ENCODE data around the gene GZMA.
"Not testable (repeated sequence)": the region's sequence is repeated elsewhere in the genome, so short reads cannot be mapped to it uniquely, and the experiment has no call there.

The GZMA gene

DNA sequence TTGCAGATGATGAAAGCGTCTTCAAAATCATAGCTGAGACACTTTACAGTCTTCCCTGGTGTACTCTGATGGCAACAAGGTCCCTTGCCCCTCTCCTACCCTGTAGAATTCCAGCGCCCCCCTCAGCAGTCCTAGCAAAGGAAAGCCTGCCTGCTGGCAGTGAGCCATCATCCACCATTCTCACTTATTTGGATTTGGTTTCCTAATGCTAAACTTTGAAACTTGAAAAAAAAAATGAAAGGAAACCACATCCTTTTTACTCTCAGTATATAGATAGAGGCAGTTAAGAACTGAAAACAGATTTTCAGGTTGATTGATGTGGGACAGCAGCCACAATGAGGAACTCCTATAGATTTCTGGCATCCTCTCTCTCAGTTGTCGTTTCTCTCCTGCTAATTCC lies at the start of gene GZMA:
TSS of gene GZMA (plus strand) at position 299 of the 400 bp plus-strand sequence. CDS start at position 336, 37 bp downstream.
- no peak for DNase-seq (ENCODE audit: low read depth, low spot score)

DNA sequence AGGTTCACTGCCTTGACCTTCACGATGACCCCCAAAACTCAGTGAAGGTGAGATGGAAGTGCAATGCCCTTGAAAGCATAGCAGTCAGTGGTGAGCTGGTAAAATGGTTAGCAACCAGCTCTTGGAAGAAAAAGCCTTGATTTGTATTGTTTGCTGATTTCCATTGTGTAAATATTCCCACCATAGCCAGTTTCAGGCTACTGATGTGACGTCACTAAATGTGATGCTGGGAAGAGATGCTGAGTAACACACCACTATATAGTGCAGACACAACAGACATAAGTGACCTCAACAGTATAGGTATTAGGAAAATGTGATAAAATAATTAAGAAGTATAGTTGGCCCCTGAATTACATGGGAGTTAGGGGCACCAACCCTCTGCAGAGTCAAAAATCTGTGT lies 47.3 kb upstream of the GZMA start:
- DNase-seq (ENCODE audit: low read depth, low spot score) = no peak

DNA sequence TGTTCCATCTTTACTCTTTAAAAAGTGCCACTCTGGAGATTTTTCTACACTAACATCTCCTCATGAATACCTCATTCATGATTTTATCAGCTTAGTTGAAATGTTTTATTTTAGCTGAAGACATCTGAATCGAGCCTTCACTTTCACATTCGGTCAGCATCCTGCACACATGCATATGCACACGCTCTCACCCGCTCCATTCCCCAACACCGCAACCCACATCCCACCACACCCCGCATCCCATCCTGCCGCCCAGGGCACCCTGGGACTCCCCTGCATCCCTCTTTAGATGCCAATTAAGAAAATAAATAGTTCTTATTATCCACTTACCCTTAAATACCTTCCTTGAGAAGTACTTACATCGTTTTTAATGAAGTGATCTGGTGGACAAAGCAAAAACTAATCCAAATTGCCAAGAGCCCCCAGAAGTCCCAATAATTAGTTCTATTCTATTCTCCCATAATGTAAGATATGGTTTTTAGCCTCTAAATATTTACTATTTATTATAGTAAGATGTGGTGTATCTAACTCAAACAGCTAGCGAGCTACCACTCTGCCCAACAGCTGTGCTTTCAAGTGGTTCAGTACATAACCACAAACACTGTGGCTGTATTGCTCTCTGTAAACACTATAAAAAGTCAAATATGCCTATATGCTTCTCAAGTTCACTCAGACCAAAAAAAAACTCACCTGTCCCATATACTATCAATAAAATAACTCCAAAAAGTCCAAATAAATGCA lies 40.2 kb upstream of the GZMA start:
- no peak for DNase-seq (ENCODE audit: low read depth, low spot score)

DNA sequence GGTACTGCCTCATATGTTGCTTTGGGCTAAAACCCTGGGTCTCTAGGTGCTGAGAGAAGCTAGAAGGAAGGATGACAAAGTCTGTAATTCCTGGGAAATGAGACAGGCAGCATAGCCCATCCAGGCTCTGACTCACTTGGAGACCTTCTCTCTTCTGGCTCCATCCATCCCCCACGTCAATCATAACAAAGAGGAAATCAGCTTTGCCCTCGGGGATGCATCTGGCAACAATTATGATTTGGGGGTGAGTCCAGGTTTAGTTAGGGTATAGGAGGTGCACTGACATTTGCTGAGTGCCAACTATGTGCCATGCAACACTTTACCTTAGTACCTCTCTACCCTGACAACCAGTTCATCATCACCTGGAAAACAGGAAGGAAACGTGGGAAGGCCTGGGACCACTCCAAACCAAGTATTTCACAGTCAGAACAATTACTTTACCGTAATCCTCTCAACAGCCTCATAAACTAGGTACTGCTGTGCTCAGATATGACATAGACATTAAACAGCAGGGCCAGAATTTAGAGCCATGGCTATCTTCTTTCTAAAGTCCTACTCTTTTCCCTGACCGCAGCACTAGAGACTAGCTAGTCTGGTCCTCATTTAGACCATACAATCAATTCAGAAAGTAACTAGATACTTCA lies 39.1 kb upstream of the GZMA start:
- peak; percentile 4 for DNase-seq (ENCODE audit: low read depth, low spot score)

DNA sequence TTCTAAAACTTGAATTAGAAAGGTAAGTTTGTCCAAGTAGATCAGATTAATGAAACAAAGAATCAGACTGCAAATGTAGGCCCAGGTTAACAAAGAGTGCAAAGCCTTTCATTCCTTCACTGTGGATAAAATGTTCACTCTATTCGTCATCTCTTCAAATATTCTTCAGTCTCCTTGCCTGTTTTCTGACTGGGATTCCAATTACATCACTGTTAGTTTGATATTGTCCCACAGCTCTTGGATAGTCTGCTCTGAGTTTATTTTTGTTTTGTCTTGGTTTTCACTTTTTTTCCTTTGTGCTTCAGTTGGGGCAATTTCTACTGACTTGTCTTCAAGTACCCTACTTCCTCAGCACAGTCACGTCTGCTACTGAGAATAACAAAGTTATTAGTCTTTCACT lies 38.5 kb upstream of the GZMA start:
- peak; percentile 11 for DNase-seq (ENCODE audit: low read depth, low spot score)

DNA sequence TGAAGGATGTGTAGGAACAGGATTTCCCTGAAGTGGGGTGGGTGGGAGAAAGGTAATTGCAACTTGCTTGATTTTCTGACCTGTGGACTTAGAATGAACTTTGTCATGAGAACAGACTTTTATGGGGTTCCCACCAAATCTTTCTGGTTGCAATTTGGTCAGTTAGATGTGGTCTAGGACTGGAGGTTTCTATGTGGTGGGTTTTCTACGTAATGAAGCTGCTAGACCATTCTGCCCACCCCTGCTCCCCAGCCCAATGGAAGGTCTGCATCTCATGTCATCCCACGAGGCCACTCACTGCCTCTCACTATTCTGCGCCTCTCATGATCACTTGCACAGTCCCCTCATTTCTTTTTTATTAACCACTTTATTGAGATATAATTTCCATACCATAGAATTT lies 37.9 kb upstream of the GZMA start:
- DNase-seq (ENCODE audit: low read depth, low spot score) = no peak

DNA sequence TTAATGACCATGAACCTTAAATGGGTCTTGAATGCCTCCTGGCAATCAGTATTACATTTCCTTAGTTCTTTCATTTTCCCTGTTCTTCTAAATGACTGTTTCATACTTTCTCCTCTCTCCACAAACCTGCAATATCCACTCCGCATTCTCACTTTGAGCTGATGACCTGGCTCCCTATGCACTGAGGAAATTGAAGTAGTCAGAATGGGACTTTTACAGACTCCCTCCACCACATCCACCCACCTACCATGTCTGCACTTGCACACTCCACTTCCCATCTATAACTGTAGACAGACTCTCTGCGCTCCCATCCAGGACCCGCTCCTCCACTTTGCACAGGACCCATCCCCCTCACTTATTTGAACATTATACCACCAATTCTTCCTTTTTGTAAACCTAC lies 36.2 kb upstream of the GZMA start:
- DNase-seq (ENCODE audit: low read depth, low spot score) = no peak

DNA sequence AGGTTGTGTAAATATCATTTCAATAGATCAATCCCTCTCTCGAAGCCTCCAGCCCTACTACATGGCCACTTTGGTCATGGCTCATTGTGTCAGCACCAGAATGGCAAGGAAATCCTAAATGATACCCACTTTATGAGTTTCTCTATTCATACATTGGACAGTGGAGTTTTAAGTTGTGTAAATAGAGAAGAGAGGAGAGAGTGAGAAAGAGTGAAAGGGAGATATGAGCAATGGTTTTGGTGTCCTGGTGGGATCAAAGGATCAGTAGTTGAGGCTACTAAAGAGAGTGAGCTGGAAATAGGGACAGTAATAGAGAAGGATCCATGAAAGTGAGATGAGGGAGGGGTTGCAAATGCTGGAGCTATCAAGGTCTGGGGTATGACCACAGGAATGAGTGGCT lies 31.5 kb upstream of the GZMA start:
- no peak for DNase-seq (ENCODE audit: low read depth, low spot score)

DNA sequence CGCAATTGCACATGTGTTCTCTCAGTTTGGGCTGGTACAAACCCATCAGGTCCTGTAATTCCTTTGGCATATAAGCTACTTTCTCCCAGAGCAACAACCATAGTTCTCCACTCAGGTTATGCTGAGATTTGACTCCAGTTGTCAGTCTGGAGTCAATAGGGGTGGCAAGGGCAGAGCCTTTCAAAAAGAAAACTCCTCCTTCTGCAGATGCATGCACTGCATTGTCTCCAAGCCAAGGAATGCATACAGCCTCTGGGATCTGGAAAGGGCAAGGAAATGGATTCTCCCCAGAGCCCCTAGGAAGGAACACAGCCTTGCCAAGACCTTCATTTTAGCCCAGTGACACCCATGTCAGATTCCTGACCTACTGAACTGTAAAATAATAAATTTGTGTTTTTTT lies 31.0 kb upstream of the GZMA start:
- no peak for DNase-seq (ENCODE audit: low read depth, low spot score)

DNA sequence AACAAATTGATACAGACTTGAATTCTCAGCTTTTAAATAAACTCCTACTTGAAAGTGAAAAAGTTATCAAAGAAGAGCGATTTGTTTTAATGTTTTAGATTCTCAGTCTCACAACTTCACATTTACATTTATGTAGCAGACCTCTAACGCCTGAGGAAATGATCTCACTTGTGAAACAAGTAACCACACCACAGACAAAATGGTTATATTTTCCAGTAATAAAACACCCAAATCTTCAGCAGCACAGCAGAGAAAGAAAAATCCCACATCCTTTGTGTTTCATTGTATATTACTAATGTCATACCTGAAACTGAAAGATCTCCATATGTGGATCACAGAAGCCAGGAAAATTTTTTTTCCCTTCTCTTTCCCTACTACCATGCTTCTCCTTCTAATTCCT lies 29.8 kb upstream of the GZMA start:
- no peak for DNase-seq (ENCODE audit: low read depth, low spot score)

DNA sequence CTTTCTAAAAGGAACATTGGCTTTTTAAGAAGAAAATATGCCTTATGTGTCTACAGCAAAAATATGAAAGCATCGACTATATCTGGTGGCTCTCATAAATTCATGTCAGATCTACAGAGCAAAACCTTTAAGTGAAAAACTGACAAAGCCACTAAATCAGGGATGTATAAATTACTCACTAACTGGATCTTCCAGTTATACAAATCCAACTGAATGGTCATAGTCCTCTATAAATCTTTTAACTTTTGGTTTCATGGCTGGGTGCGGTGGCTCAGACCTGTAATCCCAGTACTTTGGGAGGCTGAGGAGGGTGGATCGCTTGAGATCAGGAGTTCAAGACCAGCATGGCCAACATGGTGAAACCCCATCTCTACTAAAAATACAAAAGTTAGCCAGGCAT lies 29.2 kb upstream of the GZMA start:
- DNase-seq (ENCODE audit: low read depth, low spot score) = no peak

DNA sequence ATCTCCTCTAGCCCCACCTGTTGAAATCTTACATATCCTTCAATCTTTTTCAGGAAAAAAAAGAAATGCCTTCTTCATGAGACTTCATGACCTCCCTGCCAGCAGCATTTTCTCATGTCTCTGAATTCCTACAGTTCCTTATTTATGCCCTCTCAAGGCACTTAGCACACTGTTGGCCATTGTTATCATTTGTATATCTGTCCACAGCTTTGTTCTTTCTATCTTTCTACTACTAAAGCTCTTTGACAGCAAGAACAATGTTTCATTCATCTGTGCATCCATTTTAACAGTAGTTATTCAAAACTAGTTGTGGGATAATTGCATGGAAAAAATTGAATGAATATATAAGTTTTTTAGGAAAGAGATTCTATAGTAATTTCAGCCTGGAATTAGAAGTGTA lies 20.9 kb upstream of the GZMA start:
- no peak for DNase-seq (ENCODE audit: low read depth, low spot score)

DNA sequence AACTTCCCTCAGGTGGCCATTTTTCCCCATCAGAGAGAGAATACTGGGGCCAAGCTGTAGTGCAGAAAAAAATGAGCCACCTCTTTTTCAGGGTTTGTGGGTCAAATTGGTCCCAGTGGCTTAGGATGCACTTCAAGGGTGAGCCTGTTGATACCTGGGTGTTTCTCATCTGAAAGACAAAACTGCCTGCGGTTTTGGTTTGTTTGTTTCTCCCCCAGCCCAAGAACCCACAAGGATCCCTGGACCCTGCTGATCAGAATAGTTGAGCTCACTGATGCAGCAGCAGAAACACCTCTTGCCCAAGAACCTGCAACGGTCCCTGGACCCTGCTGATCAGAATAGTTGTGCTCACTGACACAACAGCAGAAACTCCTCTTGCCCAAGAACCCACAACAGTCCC lies 13.1 kb upstream of the GZMA start:
- not testable (repeated sequence) for DNase-seq (ENCODE audit: low read depth, low spot score)

DNA sequence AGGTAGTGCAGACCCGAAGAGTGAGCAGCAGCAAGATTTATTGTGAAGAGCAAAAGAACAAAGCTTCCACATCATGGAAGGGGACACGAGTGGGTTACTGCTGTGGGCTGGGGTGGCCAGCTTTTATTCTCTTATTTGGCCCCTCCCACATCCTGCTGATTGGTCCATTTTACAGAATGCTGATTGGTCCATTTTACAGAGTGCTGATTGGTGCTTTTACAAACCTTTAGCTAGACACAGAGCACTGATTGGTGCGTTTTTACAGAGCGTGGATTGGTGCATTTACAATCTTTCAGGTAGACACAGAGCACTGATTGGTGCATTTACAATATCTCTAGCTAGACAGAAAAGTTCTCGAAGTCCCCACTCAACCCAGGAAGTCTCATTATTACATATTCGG lies 11.4 kb upstream of the GZMA start:
- DNase-seq (ENCODE audit: low read depth, low spot score) = not testable (repeated sequence)

DNA sequence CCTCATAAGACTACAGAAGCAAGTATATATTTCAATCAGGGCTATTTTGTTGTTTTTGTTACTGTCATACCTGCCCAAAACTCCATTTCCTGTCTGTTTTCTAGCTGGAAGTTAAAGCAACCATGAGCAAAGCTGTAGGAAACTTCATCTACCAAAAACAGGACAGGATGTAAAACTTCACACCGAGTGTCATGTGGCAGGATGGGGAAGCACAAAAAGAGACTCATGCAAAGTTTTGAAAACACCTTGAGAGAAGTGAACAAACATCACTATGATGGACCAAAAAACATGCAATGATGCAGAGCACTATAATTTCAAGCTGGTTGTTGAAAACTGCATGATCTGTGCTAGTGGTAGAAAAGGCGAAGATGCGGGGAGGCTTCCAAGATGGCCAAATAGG lies 6.3 kb upstream of the GZMA start:
- DNase-seq (ENCODE audit: low read depth, low spot score) = no peak

DNA sequence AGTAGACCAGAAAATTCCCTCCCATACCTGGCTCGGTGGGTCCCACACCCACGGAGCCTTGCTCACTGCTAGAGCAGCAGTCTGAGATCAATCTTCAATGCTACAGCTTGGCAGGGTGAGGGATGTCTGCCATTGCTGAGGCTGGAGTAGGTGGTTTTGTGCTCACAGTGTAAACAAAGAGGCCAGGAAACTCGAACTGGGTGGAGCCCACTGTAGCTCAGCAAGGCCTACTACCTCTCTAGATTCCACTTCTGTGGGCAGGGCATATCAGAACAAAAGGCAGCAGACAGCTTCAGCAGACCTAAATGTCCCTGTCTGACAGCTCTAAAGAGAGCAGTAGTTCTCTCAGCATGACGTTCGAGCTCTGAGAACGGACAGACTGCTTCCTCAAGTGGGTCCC lies 5.6 kb upstream of the GZMA start:
- DNase-seq (ENCODE audit: low read depth, low spot score) = no peak

DNA sequence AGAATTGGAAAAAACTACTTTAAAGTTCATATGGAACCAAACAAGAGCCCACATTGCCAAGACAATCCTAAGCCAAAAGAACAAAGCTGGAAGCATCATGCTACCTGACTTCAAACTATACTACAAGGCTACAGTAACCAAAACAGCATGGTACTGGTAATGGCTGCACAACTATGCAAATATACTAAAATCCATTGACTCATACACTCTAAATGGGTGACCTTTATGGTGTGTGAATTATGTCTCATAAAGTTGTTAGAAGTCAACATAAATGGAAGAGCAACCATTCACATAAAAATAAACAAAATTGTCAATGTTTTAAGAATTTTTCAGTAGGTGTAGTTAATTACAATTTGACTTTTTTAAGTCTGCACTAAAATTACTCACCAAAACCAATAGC lies 1.3 kb upstream of the GZMA start:
- not testable (repeated sequence) for DNase-seq (ENCODE audit: low read depth, low spot score)

DNA sequence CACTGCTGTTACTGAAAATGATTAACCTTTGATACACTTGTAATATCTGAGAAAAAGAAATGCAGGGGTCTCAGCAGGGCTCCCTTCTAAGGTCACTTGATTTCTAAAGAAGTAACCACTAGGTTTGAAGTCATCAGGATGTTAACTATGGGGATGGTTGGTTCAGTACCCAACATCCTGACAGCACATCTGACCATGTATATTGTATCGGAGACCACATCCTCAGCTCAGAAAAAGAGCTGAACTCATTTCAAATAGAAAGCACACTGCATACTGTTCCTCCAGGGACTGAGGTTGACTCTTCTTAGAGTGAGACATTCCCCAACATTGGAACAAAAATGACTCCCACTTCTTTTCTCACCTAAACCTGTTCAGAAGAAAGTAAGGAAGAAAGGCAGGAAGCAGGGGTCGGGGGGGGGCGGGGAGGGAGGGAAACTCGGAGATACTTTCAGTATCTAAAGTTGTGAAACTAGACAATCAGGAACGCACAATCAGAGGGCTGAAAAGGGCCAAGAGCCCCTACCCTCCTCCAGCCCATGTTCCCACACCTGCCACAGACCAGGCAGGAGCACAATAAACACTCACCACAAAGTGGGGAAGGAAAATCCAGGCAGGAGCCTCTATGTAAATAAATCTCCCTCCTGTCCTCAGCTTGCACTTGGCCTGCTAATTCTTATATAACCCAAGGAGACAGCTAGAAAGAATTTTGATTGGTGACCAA lies 730 bp upstream of the GZMA start:
- no peak for DNase-seq (ENCODE audit: low read depth, low spot score)

DNA sequence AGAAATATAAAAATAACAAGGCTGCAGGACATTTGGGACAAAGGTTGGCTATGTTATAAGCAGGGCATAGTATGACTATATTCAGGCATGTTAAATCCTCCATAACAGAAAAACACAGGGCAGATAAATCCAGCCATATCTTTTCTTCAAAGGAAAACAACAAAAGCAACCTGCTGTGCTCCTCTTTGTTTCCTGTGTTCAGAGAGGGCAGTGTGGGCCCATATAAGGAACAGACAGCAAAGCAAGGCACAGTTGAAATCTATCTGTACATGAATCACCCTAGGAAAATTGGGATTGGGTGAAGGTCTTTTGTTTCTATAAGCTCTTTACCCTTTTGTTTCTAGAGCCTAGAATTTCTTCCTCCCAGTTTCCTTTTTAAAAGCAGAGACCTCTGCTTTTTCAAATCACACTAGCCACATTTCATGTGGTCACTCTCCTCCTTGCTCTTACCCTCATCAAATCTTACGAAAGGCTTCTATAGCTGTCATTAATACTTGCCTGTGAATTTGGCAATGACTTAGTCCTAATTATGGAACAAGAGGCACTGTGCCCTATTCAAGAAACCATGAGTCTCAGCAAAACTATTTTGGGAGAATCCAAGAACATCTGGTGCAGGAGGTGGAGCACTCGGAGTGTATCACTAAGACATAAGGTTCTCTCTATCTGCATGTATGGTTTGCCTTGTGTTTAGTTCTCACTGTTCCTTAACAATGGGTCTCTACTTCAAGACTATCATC lies 1.8 kb downstream of the GZMA start:
- DNase-seq (ENCODE audit: low read depth, low spot score) = no peak

DNA sequence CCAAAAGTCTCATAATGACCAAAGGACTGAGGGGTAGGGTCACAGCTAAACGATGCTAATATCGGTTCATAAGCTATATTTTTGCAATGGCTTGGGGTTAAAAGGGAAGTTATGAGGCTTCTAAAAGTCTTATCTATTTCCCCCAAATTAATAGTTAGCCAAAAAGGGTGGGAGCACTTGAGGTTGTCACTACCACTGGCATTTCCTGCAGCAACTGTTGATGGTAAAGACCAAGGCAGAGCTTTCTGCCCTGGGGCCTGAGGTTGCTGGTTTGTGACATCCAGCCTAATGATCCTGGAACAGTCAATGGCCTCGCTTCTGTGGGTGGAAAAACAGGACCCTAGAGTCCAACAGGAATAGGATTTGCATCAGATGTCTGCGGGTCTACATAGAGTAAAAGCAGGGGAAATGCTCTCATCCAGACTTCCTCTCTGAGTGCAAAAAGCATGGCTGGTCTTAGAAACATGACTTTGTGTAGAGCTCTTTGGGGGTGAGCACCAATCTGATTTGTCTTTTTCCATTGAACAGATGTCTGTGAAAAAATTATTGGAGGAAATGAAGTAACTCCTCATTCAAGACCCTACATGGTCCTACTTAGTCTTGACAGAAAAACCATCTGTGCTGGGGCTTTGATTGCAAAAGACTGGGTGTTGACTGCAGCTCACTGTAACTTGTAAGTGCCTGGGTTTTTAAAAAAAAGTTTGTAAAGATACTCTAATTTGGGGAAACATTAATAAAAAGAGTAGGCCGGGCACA lies 2.7 kb downstream of the GZMA start:
- no peak for DNase-seq (ENCODE audit: low read depth, low spot score)

DNA sequence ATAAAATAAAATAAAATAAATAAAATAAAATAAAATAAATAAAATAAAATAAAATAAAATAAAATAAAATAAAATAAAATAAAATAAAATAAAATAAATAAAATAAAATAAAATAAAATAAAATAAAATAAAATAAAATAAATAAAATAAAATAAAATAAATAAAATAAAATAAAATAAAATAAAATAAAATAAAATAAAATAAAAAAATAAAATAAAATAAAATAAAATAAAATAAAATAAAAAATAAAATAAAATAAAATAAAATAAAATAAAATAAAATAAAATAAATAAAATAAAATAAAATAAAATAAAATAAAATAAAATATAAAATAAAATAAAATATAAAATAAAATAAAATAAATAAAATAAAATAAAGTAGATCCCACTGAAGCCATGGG lies 3.5 kb downstream of the GZMA start:
- not testable (repeated sequence) for DNase-seq (ENCODE audit: low read depth, low spot score)

All from astrocyte of the hippocampus (primary cell).